NCI-H82 treated with DMSO at 0.1 percent for 48 hours (cell line): ENCODE results near the gene ANKRD60.
A peak's percentile ranks its signal among the peaks of the same experiment; 100 is the strongest.

ENCODE experiments used
- DNase-seq: peaks from one replicate; lab custom pipeline; 2025; ENCODE audit not compliant: unreplicated experiment; lab: John Stamatoyannopoulos, UW

ANKRD60 gene

DNA sequence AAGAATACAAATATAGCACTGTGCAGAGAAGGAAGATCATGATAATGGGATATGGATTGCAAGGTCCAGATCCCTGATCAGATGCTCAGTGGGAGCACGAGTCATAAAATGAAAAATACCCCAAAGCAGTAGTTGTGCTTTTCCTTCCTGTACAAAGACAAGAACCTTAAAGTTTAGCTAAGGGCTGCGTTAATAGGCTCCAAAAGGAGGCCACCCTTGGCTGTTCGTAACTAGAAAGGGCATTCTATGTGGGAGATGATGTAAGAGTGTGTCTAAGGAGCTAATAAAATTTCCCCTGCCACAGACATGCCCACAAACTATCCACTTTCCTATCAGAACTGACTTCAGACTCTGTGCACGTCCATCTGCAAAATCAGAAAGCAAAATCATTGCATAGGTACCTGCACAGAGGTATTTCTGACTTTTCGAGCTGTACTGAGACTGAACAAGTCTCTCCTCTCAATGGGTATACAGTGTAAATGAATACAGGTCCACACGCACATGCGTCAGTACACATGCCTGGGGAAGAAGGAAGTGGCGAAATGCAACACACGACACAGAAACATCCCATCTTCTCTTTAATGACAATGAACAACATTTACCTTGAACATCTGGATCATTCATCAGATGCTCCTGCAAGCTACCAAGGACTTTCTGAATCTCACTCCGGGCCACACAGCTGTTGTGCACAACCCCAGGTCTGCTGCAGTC, 16.9 kb upstream of the ANKRD60 start:
- no peak for DNase-seq

DNA sequence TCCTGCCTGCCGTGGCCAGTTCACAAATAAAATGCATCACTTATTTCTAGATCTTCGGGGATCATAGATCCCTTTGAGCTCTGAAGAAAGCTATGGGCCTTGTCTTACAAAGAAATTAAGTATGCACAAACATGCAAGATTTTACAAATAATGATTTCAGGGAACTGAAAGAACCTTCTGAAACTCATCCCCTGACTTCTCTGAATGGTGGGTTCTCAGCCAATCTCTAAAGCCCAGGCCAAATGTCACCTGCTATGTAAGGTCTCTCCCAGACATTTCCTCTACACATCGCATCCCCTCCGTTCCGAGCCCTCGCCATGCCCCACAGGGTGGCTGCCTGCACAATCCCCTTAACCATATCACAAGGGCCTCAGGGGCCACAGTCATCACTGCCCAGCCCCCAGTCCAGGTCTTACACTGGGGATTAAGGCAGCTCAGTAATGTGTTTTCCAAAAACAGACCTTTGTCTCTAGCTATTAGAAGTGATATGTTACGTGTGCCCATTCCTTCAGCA, 16.1 kb upstream of the ANKRD60 start:
- no peak for DNase-seq

DNA sequence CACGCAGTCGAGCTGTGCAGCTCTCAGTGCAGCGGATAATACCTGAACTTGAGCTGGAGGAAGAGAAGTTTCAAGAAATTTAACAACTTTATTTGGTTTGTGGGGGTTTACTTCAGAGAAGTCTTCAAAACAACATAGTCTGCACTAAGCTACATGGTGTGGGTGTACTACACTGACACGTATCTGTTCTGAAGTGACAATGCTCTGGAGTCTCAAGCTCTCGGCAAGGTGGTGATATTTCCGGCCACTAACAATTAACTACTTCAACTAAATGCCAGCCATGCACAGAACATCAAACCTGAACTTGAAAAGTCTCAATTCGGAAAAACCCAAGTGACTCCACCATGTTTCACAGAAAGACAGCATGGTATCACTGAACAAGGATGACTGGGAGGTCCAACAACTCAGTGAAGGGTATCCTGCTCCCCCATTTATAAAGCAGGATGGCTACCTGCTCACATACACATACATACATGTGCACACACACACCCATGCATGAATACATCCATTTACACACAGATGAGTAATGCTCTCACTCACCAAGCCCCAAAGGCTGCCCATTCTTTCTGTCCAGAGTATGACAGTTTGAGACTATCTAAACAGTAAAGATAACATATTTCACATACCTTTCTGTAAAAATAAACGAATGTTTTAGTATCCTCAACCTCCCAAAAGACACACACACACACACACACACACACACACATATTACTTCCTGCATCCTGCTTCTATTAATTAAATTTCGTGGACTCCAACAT, 15.4 kb upstream of the ANKRD60 start:
- no peak for DNase-seq

DNA sequence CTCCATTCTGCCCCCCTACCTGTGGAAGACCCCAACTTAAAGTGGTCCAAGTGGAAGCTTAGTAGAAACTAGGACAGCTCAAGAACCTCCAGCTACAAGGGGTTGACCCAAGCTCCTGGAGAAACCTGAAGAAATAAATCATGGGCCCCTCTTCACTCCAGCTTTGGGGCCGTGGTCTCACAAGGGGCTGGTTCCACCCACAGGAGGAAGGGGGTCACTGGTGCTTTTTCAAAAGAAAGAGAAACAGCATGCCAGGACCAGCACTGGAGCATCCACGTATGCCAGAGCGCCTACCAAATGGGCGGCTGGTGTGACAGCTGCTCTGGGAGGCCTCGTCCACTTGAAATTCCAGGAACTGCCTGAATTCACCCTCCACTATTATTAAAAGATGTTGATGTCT, 14.4 kb upstream of the ANKRD60 start:
- no peak for DNase-seq

DNA sequence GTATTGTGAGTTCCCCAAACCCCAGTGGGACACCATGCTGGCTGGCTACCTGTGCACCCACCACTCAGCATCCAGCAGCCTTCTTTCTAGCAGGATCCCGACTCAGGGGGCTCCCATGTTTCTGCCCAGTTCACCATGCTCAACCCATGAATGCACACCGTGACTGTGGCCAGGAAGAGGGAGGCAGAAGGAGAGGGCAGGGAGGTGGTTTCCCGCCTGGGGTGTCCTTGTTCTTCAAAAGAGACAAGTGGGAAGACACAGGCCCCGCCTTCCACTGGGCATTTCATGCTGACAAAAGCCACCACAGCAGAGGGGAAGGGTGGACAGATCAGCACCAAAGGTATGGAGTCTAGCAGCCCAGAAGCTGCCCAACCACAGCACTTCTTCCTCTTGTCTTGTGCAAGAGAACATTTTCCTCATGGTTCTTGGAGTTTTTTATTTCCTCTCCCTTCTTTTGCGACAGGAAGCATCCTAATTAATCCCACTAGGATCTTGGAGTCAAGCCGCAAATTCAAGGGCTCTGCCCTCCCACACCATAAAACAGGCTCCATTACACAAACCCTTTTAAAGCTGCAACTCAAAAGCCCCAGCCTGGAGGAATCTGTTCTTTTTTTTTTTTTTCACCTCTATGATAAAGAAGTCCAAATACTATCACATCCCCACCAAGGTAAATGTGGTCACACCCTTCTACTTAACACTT, 13.5 kb upstream of the ANKRD60 start:
- DNase-seq = no peak

DNA sequence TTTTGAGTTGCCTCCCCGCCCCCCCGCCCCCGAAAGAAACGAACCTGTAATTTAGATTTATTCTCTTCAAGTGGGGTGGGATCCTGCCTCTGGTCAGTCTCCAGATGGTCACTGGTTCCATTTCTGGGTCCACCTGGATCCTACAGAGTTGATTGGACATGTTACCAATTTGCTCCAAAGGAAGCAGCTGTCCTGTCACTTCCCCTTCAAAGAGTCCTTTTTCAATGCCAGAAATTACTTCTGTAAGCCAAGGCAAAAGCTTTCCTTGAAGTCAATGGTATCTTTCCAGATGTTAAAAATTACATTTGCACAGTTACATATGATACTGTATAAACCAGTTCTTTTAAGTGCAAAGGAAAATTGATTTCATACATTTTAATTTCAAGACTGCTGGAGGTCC, 12.0 kb upstream of the ANKRD60 start:
- no peak for DNase-seq

DNA sequence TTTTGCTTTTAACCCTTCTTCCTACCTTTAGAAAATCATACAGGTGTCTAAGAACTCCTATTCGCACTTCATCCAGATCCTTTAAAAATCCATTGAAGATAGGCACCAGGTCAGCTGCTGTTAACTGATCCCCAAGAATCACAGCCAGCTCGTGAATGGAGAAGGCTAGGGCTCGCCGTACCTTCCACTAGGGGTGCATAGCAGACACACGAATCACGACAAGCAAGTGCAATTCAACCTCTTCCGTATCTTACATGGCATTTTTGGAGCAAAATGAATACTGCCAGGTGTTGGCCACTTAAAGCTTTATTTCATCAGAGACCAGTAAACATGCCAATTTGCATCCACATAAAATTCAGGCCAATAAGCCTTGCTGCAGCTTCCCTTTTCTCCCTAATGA, 10.8 kb upstream of the ANKRD60 start:
- no peak for DNase-seq

DNA sequence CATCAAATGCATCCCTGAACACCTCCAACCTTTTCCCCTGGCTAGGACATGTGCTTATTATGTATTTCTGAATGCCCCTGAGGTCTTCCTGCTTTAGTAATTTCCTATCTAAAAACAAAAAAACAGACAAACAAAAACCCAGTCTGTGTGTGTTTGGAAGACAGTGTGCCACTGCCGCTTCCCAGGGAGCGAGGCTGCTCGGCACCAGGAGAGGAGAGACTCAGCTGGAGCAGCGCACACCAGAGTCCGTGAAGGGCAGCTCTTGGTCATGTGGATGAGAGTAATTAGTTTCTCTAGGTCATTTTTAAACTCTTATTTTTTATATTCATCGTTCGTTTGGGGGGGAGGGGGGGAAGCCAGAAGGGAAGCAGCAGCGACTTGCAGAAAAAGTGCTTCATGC, 10.0 kb upstream of the ANKRD60 start:
- DNase-seq = no peak

DNA sequence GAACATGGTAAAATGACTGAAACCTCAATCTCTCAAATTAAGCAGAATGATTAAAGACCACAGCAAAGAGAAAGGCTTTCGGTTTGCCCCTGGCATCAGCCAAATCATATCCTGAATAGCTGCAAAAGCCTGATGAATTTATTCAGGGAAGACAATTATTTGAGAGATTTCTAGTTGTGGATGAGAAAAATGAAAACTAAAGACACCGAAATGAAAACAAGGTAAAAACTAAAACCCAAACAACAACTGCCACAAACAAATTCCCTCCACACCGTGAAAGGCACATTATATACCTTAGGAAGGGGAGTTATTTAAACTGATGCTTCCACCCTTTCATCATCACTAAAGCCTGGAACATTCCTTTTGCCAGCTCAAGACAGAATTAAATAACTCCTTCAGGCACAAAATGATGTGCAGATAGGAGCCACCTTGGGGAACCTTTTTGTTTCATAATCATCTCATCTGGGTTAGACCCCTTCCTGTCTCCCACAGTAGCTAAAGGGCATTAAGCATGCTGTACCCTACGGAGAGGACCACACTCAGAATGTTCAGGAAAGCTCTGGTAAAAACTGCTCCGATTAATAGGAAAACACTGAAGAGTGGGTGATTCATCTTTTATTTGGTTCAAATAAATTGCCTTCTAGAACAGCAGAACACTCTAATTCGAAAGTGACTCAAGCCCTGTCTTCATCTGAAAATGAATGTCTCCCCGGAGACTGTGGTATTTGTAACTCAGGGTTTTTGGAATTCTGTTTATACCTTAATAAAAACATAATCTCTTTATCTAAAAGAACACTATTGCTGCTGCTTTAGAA, 9.1 kb upstream of the ANKRD60 start:
- DNase-seq = no peak

DNA sequence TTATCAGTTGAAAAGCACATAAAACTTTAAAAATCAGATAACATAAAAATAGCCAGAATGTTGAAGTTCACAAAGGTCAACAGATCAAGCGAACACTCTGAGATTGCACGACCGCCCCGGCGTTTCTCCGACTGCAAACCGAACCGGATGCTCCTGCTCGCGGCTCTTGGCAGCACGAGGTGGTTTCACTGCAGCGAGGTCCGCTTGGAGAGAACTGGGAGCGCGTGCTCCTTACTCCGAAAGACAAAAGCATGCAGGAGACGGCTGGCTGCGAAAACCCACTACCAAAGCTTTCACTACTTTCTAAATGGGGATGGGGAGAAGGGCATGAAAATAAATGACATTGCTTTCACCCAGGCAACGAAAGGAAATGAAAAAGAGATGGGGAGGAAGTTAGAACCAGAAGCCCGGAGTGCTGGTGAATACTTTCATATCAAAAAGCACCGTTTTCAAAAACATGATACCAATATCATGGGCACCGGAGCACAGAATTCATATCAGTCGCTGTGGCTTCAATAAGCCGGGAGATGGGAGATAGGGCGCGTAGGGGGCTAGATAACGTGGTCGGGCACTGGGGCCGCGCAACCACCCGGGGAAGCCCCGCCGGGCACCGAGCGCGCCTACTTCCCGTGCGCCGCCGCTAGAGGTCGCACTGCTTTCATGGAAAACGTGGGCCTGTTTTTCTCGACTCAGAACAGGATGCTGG, 8.3 kb upstream of the ANKRD60 start:
- peak; percentile 54 for DNase-seq

DNA sequence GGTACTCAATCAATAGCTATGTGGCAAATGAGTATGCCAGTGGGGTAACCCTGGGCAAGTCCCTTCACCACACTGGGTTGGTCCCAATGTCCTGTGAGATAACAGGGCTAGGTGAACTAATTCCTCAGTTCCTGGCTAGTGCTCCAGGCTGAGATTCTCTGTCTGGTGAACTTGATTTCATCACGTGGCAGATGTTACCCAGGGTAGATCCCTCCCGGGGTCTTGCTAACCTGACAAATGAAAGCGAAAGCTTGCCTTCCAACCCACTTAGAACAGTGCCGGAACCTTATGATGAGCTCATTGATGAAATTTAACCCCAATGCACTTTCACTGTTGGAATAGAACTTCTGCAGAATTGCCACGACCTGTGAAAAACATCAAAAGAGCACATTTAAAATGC, 6.6 kb upstream of the ANKRD60 start:
- no peak for DNase-seq

DNA sequence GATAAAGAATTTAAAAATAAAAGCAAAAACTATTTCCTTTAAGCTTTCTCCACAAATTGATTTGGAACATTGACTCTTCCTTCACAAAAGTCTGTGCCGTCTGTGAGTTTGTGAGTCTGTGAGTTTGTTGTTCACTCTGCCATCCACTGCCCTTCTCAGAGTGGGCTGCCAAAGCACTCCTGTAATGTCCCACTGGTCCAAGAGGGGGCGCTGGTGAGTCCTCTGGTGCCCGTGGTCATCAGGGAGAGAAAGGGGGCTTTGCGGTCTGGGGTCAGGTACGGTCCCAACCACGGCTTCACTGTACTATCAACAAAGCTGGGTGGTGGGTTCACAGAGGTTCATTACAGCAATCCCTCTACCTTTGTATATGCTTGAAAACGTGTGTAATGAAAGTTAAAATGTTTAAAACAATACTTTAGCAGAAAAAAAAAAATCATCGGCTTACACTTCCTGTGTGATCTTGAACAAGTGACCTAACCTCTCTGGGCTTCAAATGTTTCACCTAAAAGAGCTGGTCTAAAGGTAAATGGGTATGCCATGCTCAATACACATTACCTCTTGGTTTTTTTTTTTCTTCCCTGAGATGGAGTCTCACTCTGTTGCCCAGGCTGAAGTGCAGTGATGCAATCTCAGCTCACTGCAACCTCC, 5.6 kb upstream of the ANKRD60 start:
- DNase-seq = no peak

DNA sequence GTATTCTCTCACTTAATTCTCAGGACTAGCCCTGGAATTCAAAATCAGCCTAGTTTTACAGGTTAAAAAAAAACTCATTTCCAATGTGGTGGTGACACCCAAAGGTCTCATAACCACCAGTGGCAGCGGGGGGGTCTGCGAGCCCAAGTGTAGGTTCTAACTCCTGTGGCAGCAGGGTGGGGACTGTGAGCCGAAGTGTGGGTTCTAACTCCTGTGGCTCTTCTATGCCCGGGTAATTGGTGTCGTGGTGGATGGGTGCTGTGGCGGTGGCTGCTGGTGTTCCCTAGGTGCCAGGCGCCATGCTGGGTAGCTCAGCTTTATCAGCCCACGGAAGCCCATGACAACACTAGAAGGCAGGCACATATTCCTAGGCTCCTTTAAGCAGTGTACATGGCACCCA, 4.9 kb upstream of the ANKRD60 start:
- DNase-seq = no peak

DNA sequence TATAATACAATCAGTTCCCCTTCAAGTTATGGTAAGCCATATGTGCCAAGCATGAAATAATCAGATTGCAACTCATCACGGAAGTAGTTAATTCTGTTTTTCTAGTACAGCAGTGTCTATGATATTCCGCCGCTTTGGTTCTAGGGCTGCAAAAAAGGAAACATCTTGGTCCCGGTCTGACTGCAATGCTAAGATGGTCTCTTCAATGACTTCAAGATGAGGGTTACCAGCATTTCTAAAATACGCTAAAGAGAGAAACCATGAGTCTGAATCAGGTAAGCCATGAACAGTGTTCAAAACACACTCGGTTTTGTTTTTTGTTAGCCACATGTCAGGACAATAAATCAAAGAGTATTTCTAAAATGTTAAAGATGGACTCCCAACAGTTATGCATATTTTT, 3.2 kb upstream of the ANKRD60 start:
- DNase-seq = no peak

DNA sequence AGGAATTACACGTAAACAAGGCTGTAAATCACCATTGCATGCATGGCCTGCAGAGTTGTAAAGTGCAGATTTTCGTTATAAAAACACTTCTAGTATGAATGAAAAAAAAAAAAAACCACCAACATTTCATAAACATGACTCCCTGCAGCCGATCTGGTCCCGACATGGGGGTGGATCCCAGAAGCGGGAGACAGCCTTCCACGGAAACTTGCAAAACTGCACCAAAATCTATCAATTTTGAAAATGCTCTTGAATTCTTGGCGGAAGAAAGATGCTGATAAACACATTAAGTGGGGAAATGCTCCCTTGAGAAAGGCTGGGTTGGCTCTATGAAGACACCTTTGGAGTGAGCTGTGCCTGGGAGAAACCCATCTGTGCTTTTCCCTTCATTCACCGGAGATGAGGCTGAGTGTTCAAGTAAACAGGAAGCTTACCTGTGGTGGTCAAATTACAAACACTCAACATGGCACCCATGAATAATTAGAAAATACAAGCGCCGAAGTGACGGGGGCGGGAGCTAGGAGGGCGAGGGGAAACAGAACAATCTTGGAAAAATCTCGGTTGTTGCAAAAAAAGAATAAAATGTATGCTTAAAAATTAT, 845 bp upstream of the ANKRD60 start:
- DNase-seq = no peak

DNA sequence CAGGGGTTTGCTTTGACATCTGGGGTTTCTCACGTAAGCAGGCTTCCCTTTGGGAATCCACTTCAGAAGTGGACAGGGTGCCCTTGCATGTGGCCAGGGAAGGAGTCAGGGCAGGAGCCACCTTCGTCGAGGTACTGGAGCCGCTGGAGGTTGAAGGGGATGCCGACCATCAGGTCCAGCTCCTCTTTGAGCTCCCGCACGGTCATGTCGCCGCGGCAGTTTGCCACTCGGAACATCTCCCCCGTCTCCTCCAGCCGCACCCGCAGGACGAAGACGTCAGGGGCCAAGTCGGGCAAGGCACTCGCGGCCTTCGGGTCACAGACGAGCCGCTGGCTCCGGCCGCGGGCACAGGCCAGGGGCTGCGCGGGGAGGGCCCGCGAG, 360 bp downstream of the ANKRD60 start:
- no peak for DNase-seq

DNA sequence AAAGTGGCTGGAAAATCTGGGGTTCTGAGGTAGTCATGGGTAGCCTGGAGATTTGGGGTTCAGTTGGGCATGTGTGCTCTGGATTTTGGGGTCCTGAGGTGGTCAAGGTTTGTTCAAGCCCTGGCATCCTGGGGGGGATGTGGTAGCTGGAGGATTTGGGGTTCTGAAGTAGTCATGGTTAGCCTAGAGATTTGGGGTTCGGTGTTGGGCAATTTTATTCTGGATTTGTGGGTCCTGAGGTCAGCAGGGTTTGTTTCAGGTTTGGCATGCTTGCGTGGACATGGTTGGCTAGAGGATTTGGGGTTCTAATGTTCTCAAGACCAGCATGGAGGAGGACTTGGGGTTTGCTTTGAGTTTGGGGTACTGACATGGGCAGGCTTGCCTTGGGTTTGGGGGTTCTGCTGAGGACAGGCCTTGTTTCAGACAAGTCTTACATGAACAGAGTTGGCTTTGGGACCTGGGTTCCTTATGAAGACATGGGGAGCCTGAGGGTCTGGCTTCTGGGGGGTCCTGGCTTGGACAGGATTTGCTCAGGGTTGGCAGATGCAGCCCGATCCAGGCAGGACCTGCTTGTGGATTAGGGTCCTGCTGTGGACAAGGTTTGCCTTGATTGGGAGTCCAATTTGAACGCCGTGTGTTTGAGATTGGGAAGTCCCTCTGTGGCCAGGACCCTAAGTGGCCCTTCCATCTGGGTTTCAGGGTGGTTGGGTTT, 906 bp downstream of the ANKRD60 start:
- DNase-seq = no peak

DNA sequence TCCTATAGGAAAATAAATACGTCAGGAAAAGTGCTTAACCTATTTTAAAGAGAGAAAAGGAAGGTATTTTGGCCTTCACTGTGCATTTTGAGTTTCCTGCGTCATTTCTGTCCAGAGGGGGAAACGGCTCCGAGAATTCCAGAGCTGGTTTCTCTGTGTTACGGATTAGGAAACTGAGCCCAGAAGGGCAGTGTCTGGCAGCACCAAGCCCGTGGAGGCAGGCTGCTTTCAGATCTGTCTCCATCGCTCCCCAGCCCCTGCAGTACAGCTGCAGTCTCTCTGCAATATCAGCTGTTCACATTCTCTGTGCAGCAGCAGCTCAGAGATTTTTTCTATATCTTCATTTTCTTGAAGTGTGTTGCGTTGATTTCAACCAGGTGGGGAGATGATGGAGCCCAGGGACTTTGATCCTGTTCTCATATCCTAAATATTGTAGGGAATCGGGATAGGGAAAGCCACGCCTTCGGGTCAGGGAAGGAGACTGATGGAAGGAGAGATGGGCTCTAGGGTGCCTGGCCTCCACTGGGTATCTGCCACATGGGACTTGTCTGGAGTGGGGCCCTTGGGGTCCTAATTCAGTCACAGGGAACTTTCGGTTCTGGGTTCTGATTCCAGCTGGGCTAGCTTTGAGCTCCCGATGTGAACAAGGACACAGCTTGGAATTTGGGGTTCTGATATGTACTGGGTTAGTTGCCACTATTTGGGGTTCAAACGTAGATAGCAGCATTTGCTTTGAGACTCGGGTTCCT, 2.8 kb downstream of the ANKRD60 start:
- DNase-seq = no peak
